ENCODE results near the gene DDX6. TPM values are rescaled to one million over a fixed set of nuclear protein-coding genes. Genes with fewer than 3 reads are reported as not detected.

The DDX6 gene
- total RNA-seq, 1 donor from 2014 or later: 126 TPM

- no peak for DNase-seq (ENCODE audit: low spot score)
Measured at GRCh38 chr11:118705111-118705741, 85.7 kb downstream of the DDX6 start.

- DNase-seq (ENCODE audit: low spot score): peak; percentile 42
Measured at GRCh38 chr11:118703563-118704106, 87.3 kb downstream of the DDX6 start.

DNA sequence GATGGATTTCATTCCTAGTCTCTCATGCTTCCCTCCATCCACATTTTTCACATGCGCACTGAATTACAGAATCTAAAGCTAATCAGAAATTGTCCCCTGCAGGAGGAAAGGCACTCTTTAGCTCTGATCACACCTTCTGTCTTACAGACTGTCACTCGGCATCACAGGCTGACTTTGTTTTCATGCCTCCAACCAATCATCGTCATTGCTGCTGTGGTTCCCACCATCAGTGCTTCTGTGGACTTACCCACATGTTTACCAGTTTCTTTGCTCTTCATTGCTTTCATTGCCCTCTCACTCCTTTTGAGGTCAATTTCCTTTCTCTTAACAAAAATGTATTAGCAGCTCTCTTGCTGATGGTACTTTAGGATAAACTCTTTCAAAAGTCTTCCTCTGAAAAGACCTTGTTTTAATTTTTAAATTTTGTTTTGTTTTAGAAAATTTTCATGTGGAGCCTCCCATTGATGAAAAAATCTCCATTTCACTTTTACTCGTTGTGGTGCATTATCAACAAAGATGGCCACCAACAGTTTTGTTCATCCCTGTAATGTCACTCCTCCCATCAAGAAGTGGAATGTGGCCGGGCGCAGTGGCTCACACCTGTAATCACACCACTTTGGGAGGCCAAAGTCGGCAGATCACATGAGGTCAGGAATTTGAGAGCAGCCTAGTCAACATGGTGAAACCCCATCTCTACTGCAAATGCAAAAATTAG, 91.3 kb downstream of the DDX6 start:
- DNase-seq (ENCODE audit: low spot score): no peak

Other genes starting within 250 kb of the DDX6 start
- 35.4 TPM for gene IFT46, start 225.2 kb downstream of the DDX6 start, total RNA-seq (ENCODE audit: insufficient read depth, low replicate concordance)
- gene ARCN1, start 218.8 kb downstream of the DDX6 start, total RNA-seq (ENCODE audit: insufficient read depth, low replicate concordance): 144 TPM
- gene PHLDB1, start 183.5 kb downstream of the DDX6 start, total RNA-seq (ENCODE audit: insufficient read depth, low replicate concordance): 70.3 TPM
- gene TREH, start 111.5 kb downstream of the DDX6 start, total RNA-seq (ENCODE audit: insufficient read depth, low replicate concordance): not detected
- 0.48 TPM for gene CXCR5, start 92.7 kb upstream of the DDX6 start, total RNA-seq (ENCODE audit: insufficient read depth, low replicate concordance)
- 15.9 TPM for gene BCL9L, start 134.8 kb upstream of the DDX6 start, total RNA-seq (ENCODE audit: insufficient read depth, low replicate concordance)
- gene UPK2, start 165.1 kb upstream of the DDX6 start, total RNA-seq (ENCODE audit: insufficient read depth, low replicate concordance): not detected
- gene FOXR1, start 180.6 kb upstream of the DDX6 start, total RNA-seq (ENCODE audit: insufficient read depth, low replicate concordance): not detected
- 44.1 TPM for gene CENATAC, start 207.0 kb upstream of the DDX6 start, total RNA-seq (ENCODE audit: insufficient read depth, low replicate concordance)
- gene RPS25, start 227.2 kb upstream of the DDX6 start, total RNA-seq (ENCODE audit: insufficient read depth, low replicate concordance): 2,427 TPM
- 62.6 TPM for gene TRAPPC4, start 227.6 kb upstream of the DDX6 start, total RNA-seq (ENCODE audit: insufficient read depth, low replicate concordance)
- gene SLC37A4, start 239.7 kb upstream of the DDX6 start, total RNA-seq (ENCODE audit: insufficient read depth, low replicate concordance): 18.5 TPM

Data from umbilical cord (tissue), 2 donors.